CD8-positive, alpha-beta memory T cell (primary cell): ENCODE results near the gene PITPNC1. TPM values are rescaled to one million over a fixed set of nuclear protein-coding genes. Genes with fewer than 3 reads are reported as not detected.

Experiments
- CTCF ChIA-PET: fragments of 350-600 bp; sonication (Branson Sonifier 250); formaldehyde crosslinking; loops from one replicate; lab custom pipeline; 2021; ENCODE audit warnings: antibody characterized with exemption; lab: Charles Lee
- POLR2A ChIA-PET: fragments of 350-600 bp; sonication (Branson Sonifier 250); formaldehyde crosslinking; loops from one replicate; lab custom pipeline; 2021; ENCODE audit warnings: antibody characterized with exemption; lab: Charles Lee
- DNase-seq, 5 donors: peaks; one replicate each; pipeline versions ENCODE4 v3.0.0 to v3.0.0-alpha.2; 2020 to 2022; ENCODE audit warnings: mixed read lengths in 1 of 5
- H3K27ac ChIP-seq: one replicate; pipeline ENCODE4 v1.7.0; 2013; ENCODE audit warnings: low read depth, mild to moderate bottlenecking, low read length, moderate library complexity
- H3K27me3 ChIP-seq: 2 replicates; pipeline ENCODE4 v1.7.0; 2013; ENCODE audit warnings: low read length, mild to moderate bottlenecking; ENCODE audit not compliant: insufficient read depth, poor library complexity, severe bottlenecking
- H3K36me3 ChIP-seq: 2 replicates; pipeline ENCODE4 v1.7.0; 2013; ENCODE audit warnings: mild to moderate bottlenecking, low read length, moderate library complexity; ENCODE audit not compliant: insufficient read depth
- H3K4me1 ChIP-seq: 2 replicates; pipeline ENCODE4 v1.7.0; 2013; ENCODE audit warnings: mild to moderate bottlenecking, low read length, moderate library complexity; ENCODE audit not compliant: insufficient read depth
- H3K4me3 ChIP-seq: 2 replicates; pipeline ENCODE4 v1.7.0; 2013; ENCODE audit warnings: mild to moderate bottlenecking, low read length
- H3K9me3 ChIP-seq: 2 replicates; pipeline ENCODE4 v1.7.0; 2013; ENCODE audit warnings: mild to moderate bottlenecking, low read length
- H3K27ac Mint-ChIP-seq, 8 donors: one replicate each; pipeline ENCODE4 v1.8.0; 2020 to 2021; ENCODE audit warnings: mixed read lengths in 8 of 8, mild to moderate bottlenecking in 6 of 8, inconsistent platforms in 3 of 8, moderate library complexity in 3 of 8
- H3K27me3 Mint-ChIP-seq, 2 donors: one replicate each; pipeline ENCODE4 v1.8.0; 2020 to 2021; ENCODE audit warnings: mixed read lengths in 2 of 2, mild to moderate bottlenecking in 1 of 2, moderate library complexity in 1 of 2
- H3K36me3 Mint-ChIP-seq, 3 donors: one replicate each; pipeline ENCODE4 v1.8.0; 2020 to 2021; ENCODE audit warnings: mixed read lengths in 3 of 3, inconsistent platforms in 1 of 3, mild to moderate bottlenecking in 1 of 3
- H3K4me1 Mint-ChIP-seq, 3 donors: one replicate each; pipeline ENCODE4 v1.8.0; 2020 to 2021; ENCODE audit warnings: mixed read lengths in 3 of 3, inconsistent platforms in 1 of 3, mild to moderate bottlenecking in 1 of 3
- H3K4me3 Mint-ChIP-seq, 7 donors: one replicate each; pipeline ENCODE4 v1.8.0; 2020 to 2021; ENCODE audit warnings: mixed read lengths in 7 of 7, mild to moderate bottlenecking in 6 of 7, moderate library complexity in 4 of 7, inconsistent platforms in 2 of 7
- H3K9me3 Mint-ChIP-seq, 5 donors: one replicate each; pipeline ENCODE4 v1.8.0; 2020 to 2022; ENCODE audit warnings: mixed read lengths in 5 of 5, mild to moderate bottlenecking in 3 of 5, moderate library complexity in 2 of 5, inconsistent platforms in 1 of 5
- polyA plus RNA-seq: library from polyadenylated mRNA; unstranded; fragments of 300-500 nt; fragmentation: Illumina TruSeq; gene quantifications from one replicate; pipeline ENCODE4 v1.2.3, GENCODE V29; 2021
- total RNA-seq, 2 experiments: library from RNA; stranded (reverse); gene quantifications; one replicate each; pipeline ENCODE4 v1.2.3, GENCODE V29; 2021

The PITPNC1 gene
- total and polyA plus RNA-seq, 3 experiments from 2014 or later: 43.1 to 163 (median 45.1) TPM

GRCh38 chr17:67713169-67713568 is 336.1 kb downstream of the PITPNC1 start:
- peaks cover 11 to 18% of the 10 kb centered on the region in 2 donors for H3K27me3 Mint-ChIP-seq
- no peak overlapping the region for H3K27ac ChIP-seq
- peaks cover 6% of the 10 kb centered on the region for H3K4me1 ChIP-seq
- POLR2A ChIA-PET: interaction anchor here (0.7 kb wide), 1 partner anchor 112 kb away, joined by 3 read pairs; no protein-coding TSS in a partner anchor
- no peak for DNase-seq
- H3K4me1 Mint-ChIP-seq: peaks cover 12 to 17% (median 15%) of the 10 kb centered on the region in 3 donors
- H3K9me3 Mint-ChIP-seq: no peaks in the 10 kb centered on the region
- peak overlapping the region in 1 of 7 donors; percentile 47 for H3K4me3 Mint-ChIP-seq
- CTCF ChIA-PET: no interaction called here
- H3K27ac Mint-ChIP-seq: no peak overlapping the region
- H3K36me3 ChIP-seq: no peaks in the 10 kb centered on the region
- no peak overlapping the region for H3K4me3 ChIP-seq
- peaks cover 2 to 5% (median 4%) of the 10 kb centered on the region in 3 donors for H3K36me3 Mint-ChIP-seq
- no peaks in the 10 kb centered on the region for H3K27me3 ChIP-seq
- no peaks in the 10 kb centered on the region for H3K9me3 ChIP-seq

DNA sequence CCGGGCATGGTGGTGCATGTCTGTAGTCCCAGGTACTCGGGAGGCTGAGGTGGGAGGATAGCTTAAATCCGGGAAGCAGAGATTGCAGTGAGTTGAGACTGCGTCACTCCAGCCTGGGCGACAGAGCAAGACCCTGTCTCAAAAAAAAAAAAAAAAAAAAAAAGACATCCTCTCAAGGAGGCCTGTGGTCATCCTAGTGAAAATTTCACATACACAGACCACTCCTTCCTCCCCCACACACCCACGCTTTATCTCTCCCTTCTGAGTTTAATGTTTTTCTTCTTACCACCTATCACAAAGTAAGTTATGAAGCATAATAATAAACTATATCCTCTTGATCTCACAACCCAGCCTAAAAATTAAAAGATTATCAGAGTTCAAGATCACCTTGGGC is 339.3 kb downstream of the PITPNC1 start:
- Mint-ChIP-seq H3K4me1 (peaks cover 21 to 38% (median 24%) of the 10 kb centered on the region in 3 donors), H3K27ac (peak overlapping the region in 5 of 8 donors; percentile 27 to 96 (median 46)), H3K4me3 (peak overlapping the region in 5 of 7 donors; percentile 38 to 99 (median 99)), H3K9me3 (no peaks in the 10 kb centered on the region), H3K27me3 (peaks cover 11 to 15% of the 10 kb centered on the region in 2 donors), H3K36me3 (peaks cover 2 to 22% (median 4%) of the 10 kb centered on the region in 3 donors)
- H3K27me3 ChIP-seq: no peaks in the 10 kb centered on the region
- ChIA-PET CTCF (no interaction called here), POLR2A (no interaction called here)
- H3K4me1 ChIP-seq: peaks cover 19% of the 10 kb centered on the region
- H3K36me3 ChIP-seq: peaks cover 8% of the 10 kb centered on the region
- no peaks in the 10 kb centered on the region for H3K9me3 ChIP-seq
- no peak for DNase-seq
- no peak overlapping the region for H3K4me3 ChIP-seq
- no peak overlapping the region for H3K27ac ChIP-seq

- H3K27ac ChIP-seq: peak overlapping the region; percentile 88
- peaks cover 7 to 10% of the 10 kb centered on the region in 2 donors for H3K27me3 Mint-ChIP-seq
- DNase-seq: no peak
- H3K36me3 Mint-ChIP-seq: peaks cover 4 to 31% (median 9%) of the 10 kb centered on the region in 3 donors
- H3K4me3 Mint-ChIP-seq: peak overlapping the region; percentile 98 to 100 (median 99)
- H3K36me3 ChIP-seq: peaks cover 16% of the 10 kb centered on the region
- H3K9me3 Mint-ChIP-seq: no peaks in the 10 kb centered on the region
- CTCF ChIA-PET: interaction anchor here (0.8 to 1.6 kb wide), 3 partner anchors 23 to 350 kb away, joined by 3 to 6 read pairs (median 4); partner anchors contain the start of gene PSMD12
- H3K4me1 Mint-ChIP-seq: peaks cover 21 to 38% (median 32%) of the 10 kb centered on the region in 3 donors
- peak overlapping the region; percentile 76 for H3K4me3 ChIP-seq
- no peaks in the 10 kb centered on the region for H3K9me3 ChIP-seq
- H3K27me3 ChIP-seq: no peaks in the 10 kb centered on the region
- peaks cover 19% of the 10 kb centered on the region for H3K4me1 ChIP-seq
- peak overlapping the region; percentile 96 to 100 (median 98) for H3K27ac Mint-ChIP-seq
- POLR2A ChIA-PET: interaction anchor here (0.9 to 2.2 kb wide), 3 partner anchors 108 to 352 kb away, joined by 3 to 12 read pairs (median 4); partner anchors contain the start of gene BPTF
Observed at GRCh38 chr17:67717192-67717623, 340.1 kb downstream of the PITPNC1 start.

DNA sequence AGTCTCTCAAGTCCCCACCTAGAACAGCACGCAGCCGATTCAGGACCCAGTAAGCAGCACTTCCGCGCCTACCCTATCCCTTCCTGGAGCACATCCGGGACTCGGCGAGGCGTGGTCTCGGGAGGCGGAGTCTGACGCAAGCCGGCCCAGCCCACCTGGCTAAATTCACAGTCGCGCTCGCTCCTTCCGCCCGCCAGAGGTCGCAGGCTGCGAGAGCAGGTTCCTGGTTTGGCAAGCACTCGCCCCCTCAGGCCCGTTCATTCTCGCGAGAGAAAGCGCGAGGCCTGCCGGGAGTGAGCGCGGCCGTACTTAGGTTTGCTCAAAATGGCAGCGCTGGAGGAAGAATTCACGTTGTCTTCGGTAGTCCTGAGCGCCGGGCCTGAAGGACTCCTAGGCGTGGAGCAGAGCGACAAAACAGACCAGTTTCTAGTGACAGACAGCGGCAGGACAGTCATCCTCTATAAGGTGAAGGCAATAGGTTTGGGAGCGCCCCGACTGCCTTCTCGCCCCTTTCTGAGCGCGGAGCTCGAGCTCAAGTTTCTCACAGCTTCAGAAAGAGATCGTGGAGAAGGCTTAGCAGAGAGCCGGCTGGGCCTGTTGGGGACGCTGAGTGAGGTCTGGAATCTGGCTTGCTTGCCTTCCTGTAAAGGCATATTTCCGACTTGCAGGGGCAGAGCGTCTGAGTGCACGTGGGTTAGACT is 340.7 kb downstream of the PITPNC1 start, which contains the start of gene NOL11:
Gene NOL11, plus strand, starts transcription at position 313 of the 701 bp plus-strand sequence. Its CDS starts 12 bp downstream, at position 325.
- H3K4me3 Mint-ChIP-seq: peak within 1 kb of the TSS; percentile 98 to 100 (median 99)
- Histone ChIP-seq H3K27me3 (no peaks in the 10 kb centered on the region), H3K4me3 (peak within 1 kb of the TSS; percentile 92), H3K9me3 (no peaks in the 10 kb centered on the region), H3K36me3 (peaks cover 22% of the 10 kb centered on the region), H3K4me1 (peaks cover 19% of the 10 kb centered on the region), H3K27ac (peak within 1 kb of the TSS; percentile 88)
- peaks cover 21 to 38% (median 36%) of the 10 kb centered on the region in 3 donors for H3K4me1 Mint-ChIP-seq
- ChIA-PET CTCF (interaction anchor here (0.6 to 1.6 kb wide), 6 partner anchors 20 to 358 kb away, joined by 3 to 6 read pairs (median 4); partner anchors contain the start of genes BPTF and PSMD12), POLR2A (interaction anchor here (0.6 to 2.2 kb wide), 4 partner anchors 108 to 359 kb away, joined by 3 to 12 read pairs (median 4); partner anchors contain the start of gene BPTF)
- no peaks in the 10 kb centered on the region for H3K9me3 Mint-ChIP-seq
- peaks cover 7% of the 10 kb centered on the region in 2 donors for H3K27me3 Mint-ChIP-seq
- H3K36me3 Mint-ChIP-seq: peaks cover 6 to 35% (median 9%) of the 10 kb centered on the region in 3 donors
- DNase-seq: peak; percentile 99 to 100 (median 99)
- H3K27ac Mint-ChIP-seq: peak within 1 kb of the TSS; percentile 96 to 100 (median 98)

GRCh38 chr17:67718325-67718941 is 341.4 kb downstream of the PITPNC1 start:
- H3K9me3 Mint-ChIP-seq: no peaks in the 10 kb centered on the region

GRCh38 chr17:67725373-67725791 is 348.3 kb downstream of the PITPNC1 start:
- peaks cover 55% of the 10 kb centered on the region for H3K36me3 ChIP-seq
- Mint-ChIP-seq H3K4me3 (peak overlapping the region in 5 of 7 donors; percentile 1 to 61 (median 3)), H3K27ac (peak overlapping the region; percentile 36 to 95 (median 76)), H3K27me3 (no peaks in the 10 kb centered on the region), H3K9me3 (no peaks in the 10 kb centered on the region), H3K36me3 (peaks cover 20 to 86% (median 21%) of the 10 kb centered on the region in 3 donors), H3K4me1 (peaks cover 12 to 46% (median 29%) of the 10 kb centered on the region in 3 donors)
- peaks cover 24% of the 10 kb centered on the region for H3K4me1 ChIP-seq
- no peak overlapping the region for H3K4me3 ChIP-seq
- H3K9me3 ChIP-seq: no peaks in the 10 kb centered on the region
- H3K27ac ChIP-seq: no peak overlapping the region
- H3K27me3 ChIP-seq: no peaks in the 10 kb centered on the region
- ChIA-PET POLR2A (no interaction called here), CTCF (no interaction called here)
- peak in 2 of 5 donors; percentile 15 to 76 for DNase-seq

More at GRCh38 chr17:67718325-67718941, 341.4 kb downstream of the PITPNC1 start:
- Mint-ChIP-seq H3K4me1 (peaks cover 21 to 38% (median 36%) of the 10 kb centered on the region in 3 donors), H3K27ac (peak overlapping the region; percentile 96 to 100 (median 98)), H3K36me3 (peaks cover 6 to 37% (median 9%) of the 10 kb centered on the region in 3 donors), H3K27me3 (peaks cover under 1 to 2% of the 10 kb centered on the region in 2 donors), H3K4me3 (peak overlapping the region; percentile 98 to 100 (median 99))
- Histone ChIP-seq H3K36me3 (peaks cover 22% of the 10 kb centered on the region), H3K27me3 (no peaks in the 10 kb centered on the region), H3K4me3 (peak overlapping the region; percentile 92), H3K27ac (peak overlapping the region; percentile 88), H3K9me3 (no peaks in the 10 kb centered on the region), H3K4me1 (peaks cover 19% of the 10 kb centered on the region)
- DNase-seq: peak in 3 of 5 donors; percentile 14 to 33 (median 28)
- ChIA-PET POLR2A (interaction anchor here (0.6 to 2.2 kb wide), 2 partner anchors 107 to 359 kb away, joined by 3 to 12 read pairs; partner anchors contain the start of gene BPTF), CTCF (interaction anchor here (0.6 to 1.6 kb wide), 6 partner anchors 21 to 359 kb away, joined by 3 to 6 read pairs (median 4); partner anchors contain the start of genes BPTF and PSMD12)

DNA sequence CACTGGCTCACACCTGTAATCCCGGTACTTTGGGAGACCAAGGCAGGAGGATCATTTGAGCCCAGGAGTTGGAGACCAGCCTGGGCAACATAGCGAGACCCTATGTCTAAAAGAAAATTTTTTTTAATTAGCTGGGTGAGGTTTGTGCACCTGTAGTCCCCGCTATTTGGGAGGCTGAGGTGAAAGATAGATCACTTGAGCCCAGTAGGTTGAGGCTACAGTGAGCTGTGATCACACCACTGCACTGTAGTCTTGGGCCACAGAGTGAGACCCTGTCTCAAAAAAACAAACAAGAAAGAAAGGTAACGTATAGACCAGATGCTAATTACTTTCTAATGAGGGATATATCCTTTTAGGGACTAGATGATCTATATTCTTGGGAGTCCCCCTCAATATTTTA is 348.7 kb downstream of the PITPNC1 start:
- H3K4me3 Mint-ChIP-seq: peak overlapping the region in 5 of 7 donors; percentile 3 to 61 (median 23)
- Histone ChIP-seq H3K27me3 (no peaks in the 10 kb centered on the region), H3K9me3 (no peaks in the 10 kb centered on the region), H3K27ac (no peak overlapping the region), H3K4me3 (no peak overlapping the region), H3K36me3 (peaks cover 55% of the 10 kb centered on the region), H3K4me1 (peaks cover 24% of the 10 kb centered on the region)
- CTCF ChIA-PET: no interaction called here
- H3K4me1 Mint-ChIP-seq: peaks cover 11 to 46% (median 27%) of the 10 kb centered on the region in 3 donors
- no peaks in the 10 kb centered on the region for H3K9me3 Mint-ChIP-seq
- DNase-seq: no peak
- no peaks in the 10 kb centered on the region for H3K27me3 Mint-ChIP-seq
- H3K27ac Mint-ChIP-seq: peak overlapping the region; percentile 36 to 93 (median 76)
- POLR2A ChIA-PET: no interaction called here
- H3K36me3 Mint-ChIP-seq: peaks cover 20 to 86% (median 23%) of the 10 kb centered on the region in 3 donors
